SK-N-SH (cell line): ENCODE data around the gene MCF2L.

Experiments used
- EP300 ChIP-seq, 2 experiments: IDR thresholded peaks; 2 replicates each; pipeline versions ENCODE4 v1.4.0 to v1.6.1; 2012; ENCODE audit warnings: borderline replicate concordance in 1 of 2, low read depth in 1 of 2, low read length in 1 of 2
- TF ChIP-seq, protein P1 (sequence below): fragments of 200-600 bp; sonication (generic); IDR thresholded peaks from 2 replicates; pipeline ENCODE4 v1.6.1; 2017; ENCODE audit warnings: antibody characterized with exemption, mild to moderate bottlenecking, moderate library complexity
- TF ChIP-seq, protein P2 (sequence below): IDR thresholded peaks from 2 replicates; pipeline ENCODE4 v1.6.1; 2012; ENCODE audit warnings: mild to moderate bottlenecking, low read depth, low read length, moderate library complexity

DNA sequence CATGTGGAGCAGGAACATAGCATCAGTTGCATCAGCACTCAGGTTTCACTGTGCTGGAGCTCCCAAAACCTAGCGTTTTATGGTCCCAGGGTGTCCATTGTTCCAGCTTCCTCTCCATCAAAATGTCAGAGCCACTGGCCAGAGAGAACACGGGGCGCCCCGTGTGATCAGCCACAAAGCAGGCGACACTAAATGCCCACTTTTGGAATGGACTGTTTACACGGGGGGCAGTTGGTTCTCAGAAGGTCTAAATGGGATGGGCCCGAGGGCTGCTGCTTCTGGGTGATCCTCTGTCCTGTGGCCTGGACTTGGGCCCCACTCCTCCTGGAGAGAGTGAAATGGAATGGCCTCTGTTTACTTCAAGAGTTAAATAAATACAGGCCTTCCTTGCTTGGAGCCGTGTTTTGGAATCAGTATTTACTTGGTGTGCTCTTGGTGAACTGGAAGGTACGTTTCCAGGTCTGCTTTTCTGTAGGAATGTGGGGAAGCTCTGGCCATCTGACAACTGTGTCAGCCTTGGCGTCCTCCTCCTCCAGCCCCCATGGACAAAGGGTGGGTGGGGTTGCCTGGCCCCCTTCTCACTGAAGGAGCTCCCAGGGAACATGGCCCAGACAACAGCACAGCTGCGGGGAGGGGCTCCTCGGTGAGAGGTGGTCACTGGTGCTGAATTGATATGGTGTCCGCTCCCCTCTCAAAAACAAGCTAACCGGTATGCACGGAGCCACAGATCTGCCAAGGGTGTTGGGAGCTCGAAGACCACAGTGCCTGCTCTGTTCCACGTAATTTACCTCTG, 16.1 kb upstream of the MCF2L start:
- TF ChIP-seq, protein P1, sequence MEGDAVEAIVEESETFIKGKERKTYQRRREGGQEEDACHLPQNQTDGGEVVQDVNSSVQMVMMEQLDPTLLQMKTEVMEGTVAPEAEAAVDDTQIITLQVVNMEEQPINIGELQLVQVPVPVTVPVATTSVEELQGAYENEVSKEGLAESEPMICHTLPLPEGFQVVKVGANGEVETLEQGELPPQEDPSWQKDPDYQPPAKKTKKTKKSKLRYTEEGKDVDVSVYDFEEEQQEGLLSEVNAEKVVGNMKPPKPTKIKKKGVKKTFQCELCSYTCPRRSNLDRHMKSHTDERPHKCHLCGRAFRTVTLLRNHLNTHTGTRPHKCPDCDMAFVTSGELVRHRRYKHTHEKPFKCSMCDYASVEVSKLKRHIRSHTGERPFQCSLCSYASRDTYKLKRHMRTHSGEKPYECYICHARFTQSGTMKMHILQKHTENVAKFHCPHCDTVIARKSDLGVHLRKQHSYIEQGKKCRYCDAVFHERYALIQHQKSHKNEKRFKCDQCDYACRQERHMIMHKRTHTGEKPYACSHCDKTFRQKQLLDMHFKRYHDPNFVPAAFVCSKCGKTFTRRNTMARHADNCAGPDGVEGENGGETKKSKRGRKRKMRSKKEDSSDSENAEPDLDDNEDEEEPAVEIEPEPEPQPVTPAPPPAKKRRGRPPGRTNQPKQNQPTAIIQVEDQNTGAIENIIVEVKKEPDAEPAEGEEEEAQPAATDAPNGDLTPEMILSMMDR, result no peak
- TF ChIP-seq, protein P2, sequence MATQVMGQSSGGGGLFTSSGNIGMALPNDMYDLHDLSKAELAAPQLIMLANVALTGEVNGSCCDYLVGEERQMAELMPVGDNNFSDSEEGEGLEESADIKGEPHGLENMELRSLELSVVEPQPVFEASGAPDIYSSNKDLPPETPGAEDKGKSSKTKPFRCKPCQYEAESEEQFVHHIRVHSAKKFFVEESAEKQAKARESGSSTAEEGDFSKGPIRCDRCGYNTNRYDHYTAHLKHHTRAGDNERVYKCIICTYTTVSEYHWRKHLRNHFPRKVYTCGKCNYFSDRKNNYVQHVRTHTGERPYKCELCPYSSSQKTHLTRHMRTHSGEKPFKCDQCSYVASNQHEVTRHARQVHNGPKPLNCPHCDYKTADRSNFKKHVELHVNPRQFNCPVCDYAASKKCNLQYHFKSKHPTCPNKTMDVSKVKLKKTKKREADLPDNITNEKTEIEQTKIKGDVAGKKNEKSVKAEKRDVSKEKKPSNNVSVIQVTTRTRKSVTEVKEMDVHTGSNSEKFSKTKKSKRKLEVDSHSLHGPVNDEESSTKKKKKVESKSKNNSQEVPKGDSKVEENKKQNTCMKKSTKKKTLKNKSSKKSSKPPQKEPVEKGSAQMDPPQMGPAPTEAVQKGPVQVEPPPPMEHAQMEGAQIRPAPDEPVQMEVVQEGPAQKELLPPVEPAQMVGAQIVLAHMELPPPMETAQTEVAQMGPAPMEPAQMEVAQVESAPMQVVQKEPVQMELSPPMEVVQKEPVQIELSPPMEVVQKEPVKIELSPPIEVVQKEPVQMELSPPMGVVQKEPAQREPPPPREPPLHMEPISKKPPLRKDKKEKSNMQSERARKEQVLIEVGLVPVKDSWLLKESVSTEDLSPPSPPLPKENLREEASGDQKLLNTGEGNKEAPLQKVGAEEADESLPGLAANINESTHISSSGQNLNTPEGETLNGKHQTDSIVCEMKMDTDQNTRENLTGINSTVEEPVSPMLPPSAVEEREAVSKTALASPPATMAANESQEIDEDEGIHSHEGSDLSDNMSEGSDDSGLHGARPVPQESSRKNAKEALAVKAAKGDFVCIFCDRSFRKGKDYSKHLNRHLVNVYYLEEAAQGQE, result no peak
- TF ChIP-seq EP300 (IDR thresholded peaks at IDR 0.05; ENCODE audit: borderline replicate concordance in 1 of 2, low read depth in 1 of 2, low read length in 1 of 2), result no peak
